Anterior cingulate cortex (tissue), 58 donors: ENCODE measurements around the gene BAG5.
"Not testable (repeated sequence)": the region's sequence is repeated elsewhere in the genome, so short reads cannot be mapped to it uniquely, and the experiment has no call there.

Experiments
- DNase-seq, 58 donors: peaks; one replicate each; lab custom pipeline; 2025; lab: John Stamatoyannopoulos, UW

The BAG5 gene

GRCh38 chr14:103562429-103563225 lies at the start of gene BAG5, which contains the start of gene COA8:
BAG5 (minus strand) TSS chr14:103562657; CDS start chr14:103561164, 1,493 bp downstream.
COA8 (plus strand) TSS chr14:103562960; CDS start chr14:103563002, 42 bp downstream.
- peak in 57 of 58 donors; percentile 8 to 94 (median 83) for DNase-seq

GRCh38 chr14:103611215-103611614 lies 48.8 kb upstream of the BAG5 start:
- no peak for DNase-seq

- DNase-seq: not testable (repeated sequence)
Observed at GRCh38 chr14:103609081-103609480, 46.6 kb upstream of the BAG5 start.

GRCh38 chr14:103607822-103608221 lies 45.4 kb upstream of the BAG5 start:
- no peak for DNase-seq

- DNase-seq: peak in 54 of 58 donors; percentile 21 to 88 (median 69)
Observed at GRCh38 chr14:103606963-103607668, 44.7 kb upstream of the BAG5 start.

- DNase-seq: no peak
Observed at GRCh38 chr14:103604620-103605019, 42.2 kb upstream of the BAG5 start.

- DNase-seq: no peak
Observed at GRCh38 chr14:103600503-103600902, 38.0 kb upstream of the BAG5 start.

GRCh38 chr14:103597623-103598377 lies 35.3 kb upstream of the BAG5 start:
- peak in 43 of 58 donors; percentile 4 to 76 (median 36) for DNase-seq

- peak in 56 of 58 donors; percentile 14 to 87 (median 64) for DNase-seq
Observed at GRCh38 chr14:103594265-103594664, 31.8 kb upstream of the BAG5 start.

- peak in 1 of 58 donors; percentile 21 for DNase-seq
Observed at GRCh38 chr14:103593577-103593976, 31.1 kb upstream of the BAG5 start.

GRCh38 chr14:103584326-103584915 lies 22.0 kb upstream of the BAG5 start:
- DNase-seq: no peak

- no peak for DNase-seq
Observed at GRCh38 chr14:103581954-103582703, 19.7 kb upstream of the BAG5 start.

- no peak for DNase-seq
Observed at GRCh38 chr14:103581206-103581605, 18.7 kb upstream of the BAG5 start.

- DNase-seq: no peak
Observed at GRCh38 chr14:103578401-103579075, 16.1 kb upstream of the BAG5 start.

- peak in 53 of 58 donors; percentile 10 to 92 (median 65) for DNase-seq
Observed at GRCh38 chr14:103576371-103577024, 14.0 kb upstream of the BAG5 start.

- no peak for DNase-seq
Observed at GRCh38 chr14:103574707-103575285, 12.3 kb upstream of the BAG5 start.

- DNase-seq: no peak
Observed at GRCh38 chr14:103574104-103574503, 11.6 kb upstream of the BAG5 start.

GRCh38 chr14:103569408-103569807 lies 7.0 kb upstream of the BAG5 start:
- no peak for DNase-seq
